Stomach (tissue), 9 donors: Measurements from ENCODE around the gene ARHGAP26. TPM values are rescaled to one million over a fixed set of nuclear protein-coding genes. Genes with fewer than 3 reads are reported as not detected.

Source experiments
- DNase-seq, 2 donors: peaks; one replicate each; pipeline versions ENCODE4 v3.0.0 to v3.0.0-alpha.2; 2013 to 2019
- H3K27ac ChIP-seq, 5 donors: fragments of 200-600 bp in 4 of 5; sonication (generic) in 4 of 5; one replicate each; pipeline ENCODE4 v1.5.1; 2013 to 2019; ENCODE audit warnings: mild to moderate bottlenecking in 1 of 5, moderate library complexity in 1 of 5
- H3K27me3 ChIP-seq, 3 donors: fragments of 200-600 bp; sonication (generic); one replicate each; pipeline ENCODE4 v1.5.1; 2017 to 2019; ENCODE audit warnings: mixed run types in 1 of 3
- H3K36me3 ChIP-seq, 4 donors: fragments of 200-600 bp; sonication (generic); 1 replicate in 3 of 4; 2 replicates in 1 of 4; pipeline ENCODE4 v1.5.1; 2016 to 2019
- H3K4me1 ChIP-seq, 4 donors: fragments of 200-600 bp; sonication (generic); one replicate each; pipeline ENCODE4 v1.5.1; 2016 to 2019
- H3K4me3 ChIP-seq, 4 donors: fragments of 200-600 bp; sonication (generic) in 3 of 4; one replicate each; pipeline ENCODE4 v1.5.1; 2016 to 2019; ENCODE audit warnings: mild to moderate bottlenecking in 1 of 4
- H3K9me3 ChIP-seq, 4 donors: fragments of 200-600 bp; sonication (generic); one replicate each; pipeline ENCODE4 v1.5.1; 2016 to 2019
- EP300 ChIP-seq: sonication (generic); formaldehyde crosslinking; IDR thresholded peaks from one replicate; pipeline ENCODE4 v1.6.1; 2017; ENCODE audit warnings: antibody characterized with exemption
- POLR2A ChIP-seq, 4 donors: fragments of 450-650 bp; IDR thresholded peaks; one replicate each; pipeline ENCODE4 v1.6.1; 2016; ENCODE audit warnings: antibody characterized with exemption in 4 of 4, control low read depth in 2 of 4, mild to moderate bottlenecking in 1 of 4, moderate library complexity in 1 of 4
- POLR2AphosphoS5 ChIP-seq, 3 donors: sonication (generic); formaldehyde crosslinking; IDR thresholded peaks; one replicate each; pipeline ENCODE4 v1.6.1; 2016; ENCODE audit warnings: antibody characterized with exemption in 3 of 3
- WGBS, 5 donors: extraction: QIAGEN DNeasy Blood & Tissue Kit in 3 of 5; methylation state at CpG; one replicate each; pipeline versions ENCODE4 v1.1.5 to v1.1.7; 2013 to 2018; 5-methylcytosine and 5-hydroxymethylcytosine counted together
- intact Hi-C: fragments of 100-400 bp; cut with DNase I; formaldehyde crosslinking; loops from one replicate; pipeline ENCODE4 v1.15.1; 2023; ENCODE audit warnings: low total_unique reads
- polyA plus RNA-seq, 3 donors: library from polyadenylated mRNA; stranded (reverse); fragments of 200-250 nt; gene quantifications; one replicate each; pipeline ENCODE4 v1.2.3, GENCODE V29; 2013
- total RNA-seq, 5 donors: library from RNA; depleted of rRNA; stranded (reverse); fragments of >200 nt; gene quantifications; one replicate each; pipeline versions ENCODE4 v1.1.0 to v1.2.3, GENCODE V29; 2014 to 2016
- TF ChIP-seq, protein P1 (sequence below), 7 experiments: fragments of 450-650 bp in 4 of 7; fragments of 200-600 bp in 3 of 7; sonication (generic) in 3 of 7; IDR thresholded peaks; one replicate each; pipeline ENCODE4 v1.5.1; 2016 to 2019; ENCODE audit warnings: antibody characterized with exemption in 7 of 7, control low read depth in 2 of 7, mild to moderate bottlenecking in 1 of 7
- donor health status: healthy with polysubstance abuse.
- donor health status: Bipolar disorder and iron deficiency.
- donor health status: healthy.

Gene ARHGAP26
- total and polyA plus RNA-seq, 8 donors, result 4.0 to 115 (median 34.1) TPM

DNA sequence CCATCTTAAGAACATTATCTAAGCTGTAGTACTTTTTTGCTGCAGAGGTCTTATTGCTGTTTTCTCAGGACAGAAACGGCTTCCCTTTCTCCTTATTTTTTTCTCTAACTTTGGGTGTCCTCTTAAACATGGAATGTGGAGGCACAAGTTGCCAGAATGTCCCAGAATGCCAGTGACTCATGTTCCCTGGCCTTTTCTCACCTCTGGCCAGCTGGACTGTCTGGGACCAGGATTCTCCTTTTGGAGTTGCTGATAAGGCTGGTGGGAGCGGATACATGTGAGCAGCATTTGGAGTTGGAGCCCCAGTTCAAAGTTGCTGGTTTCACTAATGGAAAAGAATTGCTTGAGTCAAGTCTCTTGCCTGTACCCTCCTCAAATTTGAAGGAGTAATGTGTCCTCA lies 112.8 kb downstream of the ARHGAP26 start:
- no peak overlapping the region for H3K27ac ChIP-seq
- peaks cover 0 to 45% (median 16%) of the 10 kb centered on the region in 4 donors for H3K36me3 ChIP-seq
- intact Hi-C loops, result loop anchor here (5.0 kb wide), 1 partner anchor 166 kb away; no protein-coding TSS in a partner anchor
- no peak for DNase-seq
- H3K4me3 ChIP-seq, result no peak overlapping the region
- no peaks in the 10 kb centered on the region for H3K27me3 ChIP-seq
- TF ChIP-seq POLR2AphosphoS5 (IDR thresholded peaks at IDR 0.05) (no peak), EP300 (no peak), POLR2A (IDR thresholded peaks at IDR 0.05) (no peak)
- TF ChIP-seq, protein P1, sequence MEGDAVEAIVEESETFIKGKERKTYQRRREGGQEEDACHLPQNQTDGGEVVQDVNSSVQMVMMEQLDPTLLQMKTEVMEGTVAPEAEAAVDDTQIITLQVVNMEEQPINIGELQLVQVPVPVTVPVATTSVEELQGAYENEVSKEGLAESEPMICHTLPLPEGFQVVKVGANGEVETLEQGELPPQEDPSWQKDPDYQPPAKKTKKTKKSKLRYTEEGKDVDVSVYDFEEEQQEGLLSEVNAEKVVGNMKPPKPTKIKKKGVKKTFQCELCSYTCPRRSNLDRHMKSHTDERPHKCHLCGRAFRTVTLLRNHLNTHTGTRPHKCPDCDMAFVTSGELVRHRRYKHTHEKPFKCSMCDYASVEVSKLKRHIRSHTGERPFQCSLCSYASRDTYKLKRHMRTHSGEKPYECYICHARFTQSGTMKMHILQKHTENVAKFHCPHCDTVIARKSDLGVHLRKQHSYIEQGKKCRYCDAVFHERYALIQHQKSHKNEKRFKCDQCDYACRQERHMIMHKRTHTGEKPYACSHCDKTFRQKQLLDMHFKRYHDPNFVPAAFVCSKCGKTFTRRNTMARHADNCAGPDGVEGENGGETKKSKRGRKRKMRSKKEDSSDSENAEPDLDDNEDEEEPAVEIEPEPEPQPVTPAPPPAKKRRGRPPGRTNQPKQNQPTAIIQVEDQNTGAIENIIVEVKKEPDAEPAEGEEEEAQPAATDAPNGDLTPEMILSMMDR (IDR thresholded peaks at IDR 0.05), result no peak
- 49 to 85% (median 71%) methylated on average over 2 of the region's 2 CpGs for WGBS, 5 donors
- no peaks in the 10 kb centered on the region for H3K9me3 ChIP-seq
- peaks cover 0 to 35% (median 7%) of the 10 kb centered on the region in 4 donors for H3K4me1 ChIP-seq

DNA sequence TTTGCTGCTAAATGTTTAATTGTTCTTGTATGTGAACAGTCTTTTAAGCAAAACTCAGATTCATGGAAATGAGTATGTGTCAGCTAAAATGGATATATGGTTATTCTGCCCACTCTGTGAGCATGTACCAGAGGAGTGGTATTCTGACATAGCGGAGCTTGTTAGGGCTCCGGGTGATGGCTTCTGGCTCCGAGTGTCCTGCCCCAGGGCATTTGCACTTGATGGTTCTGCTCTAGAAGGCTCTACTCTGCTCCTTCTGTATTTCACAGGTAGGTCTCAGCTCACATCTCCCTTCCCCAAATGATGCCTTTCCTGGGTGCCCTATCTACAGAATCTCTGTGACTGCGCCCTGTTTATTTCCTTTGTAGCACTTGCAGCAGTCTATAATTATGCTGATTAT lies 113.3 kb downstream of the ARHGAP26 start:
- intact Hi-C loops, result loop anchor here (5.0 kb wide), 1 partner anchor 166 kb away; no protein-coding TSS in a partner anchor
- H3K4me1 ChIP-seq, result peaks cover 0 to 40% (median 5%) of the 10 kb centered on the region in 4 donors
- TF ChIP-seq, protein P1 (IDR thresholded peaks at IDR 0.05), result no peak
- TF ChIP-seq POLR2A (IDR thresholded peaks at IDR 0.05) (no peak), EP300 (no peak), POLR2AphosphoS5 (IDR thresholded peaks at IDR 0.05) (no peak)
- no peak for DNase-seq
- peaks cover 0 to 45% (median 16%) of the 10 kb centered on the region in 4 donors for H3K36me3 ChIP-seq
- no peak overlapping the region for H3K27ac ChIP-seq
- no peak overlapping the region for H3K4me3 ChIP-seq
- H3K9me3 ChIP-seq, result no peaks in the 10 kb centered on the region
- H3K27me3 ChIP-seq, result no peaks in the 10 kb centered on the region
- WGBS, 5 donors, result 86 to 98% (median 93%) methylated on average over 4 of the region's 4 CpGs

DNA sequence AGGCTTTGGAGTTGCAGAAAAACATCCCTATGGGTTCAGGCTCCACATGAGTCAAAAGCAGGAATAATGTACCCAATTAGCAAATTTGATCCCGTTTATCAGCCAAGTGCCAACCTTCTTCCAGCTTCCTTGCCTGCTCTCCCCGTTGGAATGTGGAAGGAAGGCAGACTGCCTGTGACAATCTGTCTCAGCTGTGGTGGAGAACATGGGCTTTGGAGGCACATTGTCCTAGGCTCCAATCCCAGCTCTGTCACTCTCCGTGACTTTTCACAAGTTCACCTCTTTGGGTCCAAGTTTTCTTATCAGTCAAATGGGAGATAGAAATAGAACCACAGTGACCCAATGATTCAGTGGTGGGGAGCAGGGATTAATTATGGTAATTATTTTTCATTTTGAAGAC lies 113.9 kb downstream of the ARHGAP26 start:
- Histone ChIP-seq H3K27ac (no peak overlapping the region), H3K9me3 (no peaks in the 10 kb centered on the region), H3K36me3 (peaks cover 0 to 45% (median 16%) of the 10 kb centered on the region in 4 donors), H3K27me3 (no peaks in the 10 kb centered on the region), H3K4me3 (no peak overlapping the region), H3K4me1 (peaks cover 0 to 45% (median 4%) of the 10 kb centered on the region in 4 donors)
- intact Hi-C loops, result loop anchor here (5.0 kb wide), 1 partner anchor 167 kb away; no protein-coding TSS in a partner anchor
- 48 to 76% (median 63%) methylated on average over 3 of the region's 3 CpGs for WGBS, 5 donors
- TF ChIP-seq POLR2A (IDR thresholded peaks at IDR 0.05), result no peak
- no peak for TF ChIP-seq POLR2AphosphoS5 (IDR thresholded peaks at IDR 0.05)
- TF ChIP-seq, protein P1 (IDR thresholded peaks at IDR 0.05), result no peak
- TF ChIP-seq EP300, result no peak
- no peak for DNase-seq

DNA sequence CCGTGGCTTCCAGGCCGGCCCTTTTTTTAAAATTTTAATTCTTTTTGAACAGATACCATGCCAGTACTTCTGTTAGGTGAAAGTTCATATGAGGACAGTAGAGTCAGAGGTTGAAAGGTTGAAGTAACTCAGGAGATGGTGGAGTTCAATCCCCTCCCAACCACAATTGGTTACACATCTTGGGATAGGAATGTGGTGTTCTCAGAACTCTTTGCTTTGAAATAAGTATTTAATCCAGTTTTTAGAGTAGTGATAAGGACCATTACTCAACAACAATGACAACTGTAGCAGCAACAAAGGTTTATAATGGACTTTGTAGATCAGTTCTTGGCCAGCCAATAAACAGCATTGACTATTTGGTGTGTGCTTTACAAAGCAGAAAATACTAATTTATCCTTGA lies 116.0 kb downstream of the ARHGAP26 start:
- DNase-seq, result no peak
- intact Hi-C loops, result no loop called here
- peaks cover 0 to 34% (median 0%) of the 10 kb centered on the region in 4 donors for H3K4me1 ChIP-seq
- no peaks in the 10 kb centered on the region for H3K9me3 ChIP-seq
- H3K36me3 ChIP-seq, result peaks cover 0 to 30% (median 13%) of the 10 kb centered on the region in 4 donors
- no peak overlapping the region for H3K4me3 ChIP-seq
- H3K27ac ChIP-seq, result no peak overlapping the region
- TF ChIP-seq, protein P1 (IDR thresholded peaks at IDR 0.05), result no peak
- 69 to 86% (median 80%) methylated on average over 2 of the region's 2 CpGs for WGBS, 5 donors
- H3K27me3 ChIP-seq, result no peaks in the 10 kb centered on the region
